Glomerular endothelial cell (primary cell): ENCODE data around the gene GMPR2. TPM values are rescaled to one million over a fixed set of nuclear protein-coding genes. Genes with fewer than 3 reads are reported as not detected.

Experiments
- DNase-seq: peaks from one replicate; pipeline ENCODE4 v3.0.0-alpha.2; 2011; ENCODE audit warnings: low read depth, low spot score; ENCODE audit errors: extremely low read depth
- total RNA-seq: library from RNA; depleted of rRNA; stranded (reverse); fragments of >200 nt; gene quantifications from 2 replicates; pipeline ENCODE4 v1.2.3, GENCODE V29; 2015

GMPR2 gene
- total RNA-seq, 1 donor from 2014 or later: 51.6 TPM

DNA sequence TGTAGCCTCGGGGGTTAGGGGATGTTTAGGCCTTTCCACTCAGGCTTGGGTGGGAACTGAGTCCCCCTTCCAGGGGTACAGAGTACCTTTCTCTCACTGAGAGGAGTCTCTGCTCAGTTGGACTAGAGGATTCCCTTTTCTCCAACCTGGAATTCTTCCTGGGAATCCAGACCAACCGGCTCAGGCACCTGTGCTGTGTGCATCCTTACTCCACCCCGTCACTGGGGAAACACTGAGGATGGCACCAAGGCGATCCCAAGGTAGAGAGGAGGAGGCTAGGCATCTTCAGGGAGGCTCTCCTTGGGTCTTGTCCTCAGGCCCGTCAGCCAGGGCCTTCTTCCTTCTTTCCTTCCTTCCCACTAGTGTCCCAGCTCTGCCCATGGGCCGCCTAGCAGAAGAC is 31.1 kb downstream of the GMPR2 start:
- DNase-seq: no peak

GRCh38 chr14:24264298-24264697 is 31.6 kb downstream of the GMPR2 start:
- DNase-seq: no peak

GRCh38 chr14:24266344-24267244 is 33.9 kb downstream of the GMPR2 start:
- no peak for DNase-seq

GRCh38 chr14:24267516-24267915 is 34.8 kb downstream of the GMPR2 start:
- DNase-seq: no peak

- no peak for DNase-seq
Measured at GRCh38 chr14:24268225-24268624, 35.5 kb downstream of the GMPR2 start.

DNA sequence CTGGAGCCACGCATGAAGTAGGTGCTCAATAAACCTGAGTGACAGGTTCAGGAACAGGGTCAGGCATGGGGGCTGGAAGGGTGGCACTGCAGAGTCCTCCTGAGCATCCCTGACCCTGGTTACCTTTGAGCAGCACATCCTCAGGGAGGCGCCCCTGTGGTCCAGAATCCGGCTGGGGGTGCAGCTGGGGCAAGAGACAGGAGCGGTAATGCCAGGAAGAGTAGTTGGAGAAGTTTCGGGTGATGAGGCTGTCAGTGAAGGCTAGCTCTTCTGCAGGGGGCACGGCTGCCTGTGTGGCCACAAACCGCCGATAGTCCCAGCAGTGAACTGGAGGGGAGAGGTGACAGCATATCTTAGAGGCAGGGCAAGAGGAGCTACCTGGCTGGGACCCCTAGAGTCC is 36.6 kb downstream of the GMPR2 start:
- no peak for DNase-seq

DNA sequence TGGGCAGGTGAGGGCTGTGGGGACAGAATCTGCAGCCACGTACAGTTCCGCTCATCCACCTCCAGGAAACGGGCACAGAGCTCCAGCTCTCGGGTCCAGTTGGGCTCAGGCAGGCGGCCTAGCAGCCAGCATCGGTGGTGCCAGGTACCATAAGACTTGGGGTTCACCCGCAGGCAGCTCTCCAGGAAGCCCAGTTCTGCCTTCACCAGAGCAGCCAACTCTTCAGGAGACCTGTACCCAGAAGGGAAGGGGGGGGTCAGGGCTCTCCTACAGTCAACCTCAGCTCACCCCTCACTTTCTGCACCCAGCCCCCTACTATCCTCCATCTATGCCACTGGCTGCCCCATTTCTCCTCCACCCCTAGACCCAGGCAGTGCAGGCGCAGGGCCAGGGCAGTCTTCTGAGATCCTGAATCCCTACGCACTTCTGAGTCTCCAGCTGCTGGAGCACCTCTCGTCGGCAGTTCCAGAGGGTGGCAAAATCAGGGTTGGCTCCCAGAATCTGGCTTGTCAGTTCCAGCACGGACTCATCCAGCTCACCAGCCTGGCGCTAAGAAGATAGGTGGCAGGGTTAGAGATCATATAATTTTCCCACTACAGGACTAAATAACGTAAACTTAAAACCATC is 37.3 kb downstream of the GMPR2 start:
- no peak for DNase-seq

GRCh38 chr14:24270537-24271133 is 37.9 kb downstream of the GMPR2 start:
- DNase-seq: no peak

DNA sequence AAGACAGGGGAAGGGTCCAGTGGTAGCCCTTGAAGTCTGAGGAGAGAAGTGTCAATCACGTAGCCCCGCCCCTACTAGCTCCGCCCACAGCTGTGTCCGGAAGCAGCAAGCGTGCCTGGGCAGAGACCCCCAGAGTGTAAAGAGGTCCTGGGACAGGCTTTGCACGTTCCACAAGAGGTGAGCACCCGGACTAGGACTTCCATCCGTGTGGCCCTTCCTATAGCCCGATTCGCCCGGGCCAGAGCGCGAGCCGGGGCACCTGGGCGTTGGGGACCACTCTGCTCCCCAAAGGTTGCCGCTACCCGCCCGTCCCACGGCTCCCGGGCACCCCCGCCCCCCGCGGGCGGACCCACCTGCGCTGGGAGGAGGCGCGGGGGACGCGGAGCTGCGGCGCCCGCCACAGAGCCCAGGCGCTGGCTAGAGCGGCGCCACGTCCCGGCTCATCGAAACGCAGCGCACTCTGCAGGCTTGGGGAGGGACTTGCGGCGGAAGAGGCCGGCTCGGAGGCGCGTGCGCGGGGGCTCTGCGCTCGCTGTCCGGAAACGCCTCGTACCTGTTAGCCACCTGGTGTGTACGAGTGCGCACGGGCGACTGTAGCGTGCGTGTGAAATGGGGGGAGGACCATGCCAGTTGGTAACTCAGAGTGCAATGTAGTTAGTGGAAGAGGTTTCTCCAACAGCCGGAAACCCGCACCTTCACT is 38.6 kb downstream of the GMPR2 start, which contains the start of gene RABGGTA:
TSS of gene RABGGTA (minus strand) at position 464 of the 700 bp plus-strand sequence. CDS start 482 bp downstream, outside the sequence.
- no peak for DNase-seq

- no peak for DNase-seq
Measured at GRCh38 chr14:24271834-24272263, 39.1 kb downstream of the GMPR2 start.

GRCh38 chr14:24272467-24272866 is 39.7 kb downstream of the GMPR2 start:
- no peak for DNase-seq

DNA sequence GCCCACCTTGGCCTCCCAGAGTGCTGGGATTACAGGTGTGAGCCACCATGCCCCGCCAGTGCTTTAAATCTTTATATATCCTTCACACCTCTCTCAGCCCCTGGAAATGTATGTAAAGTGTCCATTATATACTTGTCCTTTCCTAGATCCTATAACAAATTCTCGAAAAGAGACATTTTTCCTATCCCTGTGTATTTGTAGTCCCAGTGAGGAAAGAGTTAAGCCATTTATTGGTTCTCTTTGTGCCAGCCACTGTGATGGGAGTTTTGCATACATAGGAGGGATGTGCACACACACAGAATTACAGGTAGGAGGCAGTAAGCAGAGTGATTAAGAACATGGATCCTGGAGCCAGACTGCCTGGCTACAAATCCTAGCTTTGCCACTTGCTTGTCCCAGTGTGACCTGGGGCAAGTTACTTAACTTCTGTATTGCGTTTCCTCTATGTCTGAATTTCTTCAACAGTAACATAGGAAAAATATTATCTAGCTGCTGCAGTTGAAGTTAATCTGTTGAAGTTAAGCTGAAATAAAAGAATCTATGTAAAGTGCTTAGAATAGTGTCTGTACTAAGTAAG is 40.8 kb downstream of the GMPR2 start:
- DNase-seq: no peak

DNA sequence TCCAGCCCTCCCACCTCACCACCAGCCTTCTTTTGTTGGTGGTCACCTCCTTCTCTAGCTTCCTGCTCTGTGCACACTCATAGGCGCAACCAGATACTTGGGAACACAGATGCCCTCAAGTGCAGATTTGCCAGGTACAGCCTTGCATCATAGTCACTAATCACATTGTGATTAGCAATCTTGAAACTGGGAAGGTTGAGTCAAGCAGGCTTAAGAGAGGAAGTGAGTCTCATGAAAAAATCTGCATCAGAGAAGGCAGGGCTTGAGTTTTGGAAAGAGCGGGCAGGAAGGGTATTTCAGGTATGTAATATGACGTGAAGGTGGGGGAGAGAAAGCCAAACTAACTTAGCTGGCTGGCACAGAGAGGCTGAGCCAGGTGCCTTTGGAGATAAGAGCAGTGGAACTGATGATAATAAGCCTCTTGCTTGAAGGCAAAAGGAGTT is 41.4 kb downstream of the GMPR2 start:
- DNase-seq: no peak

GRCh38 chr14:24277071-24277470 is 44.3 kb downstream of the GMPR2 start:
- no peak for DNase-seq

DNA sequence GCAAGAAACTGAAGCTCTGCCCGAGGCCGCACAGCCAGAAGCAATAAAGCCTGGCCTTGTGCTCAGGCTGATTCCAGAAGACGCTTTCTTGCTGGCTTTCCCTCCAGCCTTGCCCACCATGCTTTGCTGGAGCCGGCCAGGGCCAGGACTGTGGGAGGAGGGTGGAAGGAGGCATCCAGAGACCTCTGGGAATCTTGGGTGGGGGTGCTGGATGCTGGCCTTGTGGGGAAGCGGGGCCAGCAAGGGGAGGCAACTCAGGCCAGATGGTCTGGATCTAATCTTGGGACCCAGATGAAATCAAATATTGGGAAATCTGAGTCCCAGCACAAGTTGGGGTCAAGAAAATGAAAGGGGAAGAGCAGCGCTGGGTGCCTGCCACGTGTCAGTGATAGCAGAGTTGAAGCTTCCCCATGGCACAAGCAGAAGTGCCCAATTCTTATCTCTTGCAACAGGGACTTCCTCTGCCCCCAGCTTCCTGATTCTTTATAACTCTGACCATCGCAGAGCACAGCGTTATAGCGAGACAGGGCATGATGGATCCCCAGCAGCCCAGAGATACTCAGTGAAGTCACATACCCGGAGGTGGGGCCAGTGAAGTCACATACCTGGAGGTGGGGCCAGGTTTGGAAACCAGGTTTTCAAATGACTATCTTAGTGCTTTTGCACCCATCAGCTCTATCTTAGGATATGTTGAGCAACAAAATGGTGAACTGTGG is 45.0 kb downstream of the GMPR2 start:
- no peak for DNase-seq

- no peak for DNase-seq
Measured at GRCh38 chr14:24278424-24278823, 45.7 kb downstream of the GMPR2 start.

- DNase-seq: no peak
Measured at GRCh38 chr14:24279301-24280186, 46.8 kb downstream of the GMPR2 start.

GRCh38 chr14:24280797-24281460 is 48.2 kb downstream of the GMPR2 start:
- DNase-seq: no peak
